Uterus (tissue), 4 donors: ENCODE measurements around the gene OR10C1. TPM values are rescaled to one million over a fixed set of nuclear protein-coding genes. Genes with fewer than 3 reads are reported as not detected.

ENCODE experiments used
- DNase-seq, 2 donors: peaks; one replicate each; pipeline ENCODE4 v3.0.0-alpha.2; 2019 to 2020
- H3K27ac ChIP-seq, 2 donors: fragments of 200-600 bp; sonication (generic); 1 replicate in 1 of 2; 2 replicates in 1 of 2; pipeline ENCODE4 v1.5.1; 2016 to 2018
- H3K27me3 ChIP-seq, 2 donors: fragments of 200-600 bp; sonication (generic); one replicate each; pipeline ENCODE4 v1.5.1; 2018 to 2019; ENCODE audit warnings: control low read depth in 1 of 2
- H3K36me3 ChIP-seq, 2 donors: fragments of 200-600 bp; sonication (generic); one replicate each; pipeline ENCODE4 v1.5.1; 2019; ENCODE audit warnings: control low read depth in 1 of 2
- H3K4me1 ChIP-seq, 2 donors: fragments of 200-600 bp; sonication (generic); one replicate each; pipeline ENCODE4 v1.5.1; 2018 to 2019; ENCODE audit warnings: control low read depth in 1 of 2
- H3K4me3 ChIP-seq, 2 donors: fragments of 200-600 bp; sonication (generic); 1 replicate in 1 of 2; 2 replicates in 1 of 2; pipeline ENCODE4 v1.5.1; 2018 to 2019; ENCODE audit warnings: mild to moderate bottlenecking in 1 of 2
- H3K9me3 ChIP-seq, 2 donors: fragments of 200-600 bp; sonication (generic); one replicate each; pipeline ENCODE4 v1.5.1; 2019; ENCODE audit warnings: control low read depth in 1 of 2
- CTCF ChIP-seq, 4 experiments: fragments of 200-600 bp in 2 of 4; fragments of 450-650 bp in 2 of 4; sonication (generic) in 2 of 4; IDR thresholded peaks; one replicate each; pipeline ENCODE4 v1.5.1; 2016 to 2019; ENCODE audit warnings: antibody characterized with exemption in 4 of 4, mild to moderate bottlenecking in 2 of 4, moderate library complexity in 1 of 4
- POLR2A ChIP-seq, 2 donors: fragments of 450-650 bp; IDR thresholded peaks; one replicate each; pipeline ENCODE4 v1.6.1; 2016; ENCODE audit warnings: antibody characterized with exemption in 2 of 2, mild to moderate bottlenecking in 1 of 2, moderate library complexity in 1 of 2
- intact Hi-C: fragments of 100-400 bp; cut with DNase I; formaldehyde crosslinking; loops from one replicate; pipeline ENCODE4 v1.15.1; 2023; ENCODE audit warnings: low total_unique reads
- total RNA-seq, 4 donors: library from RNA; depleted of rRNA in 3 of 4; stranded (reverse); fragments of >200 nt in 3 of 4; gene quantifications; one replicate each; pipeline versions ENCODE4 v1.1.0 to v1.2.4, GENCODE V29; 2014 to 2023
- donor health status: DM: yes; HTN: yes; CAD: no.

Gene OR10C1
- not detected for total RNA-seq

- Histone ChIP-seq H3K36me3 (no peaks in the 10 kb centered on the region), H3K27me3 (peaks cover 0 to 3% of the 10 kb centered on the region in 2 donors), H3K9me3 (no peaks in the 10 kb centered on the region), H3K4me1 (no peaks in the 10 kb centered on the region), H3K4me3 (no peak within 1 kb of the TSS), H3K27ac (no peak within 1 kb of the TSS)
- intact Hi-C loops: no loop called here
- no peak for DNase-seq
- TF ChIP-seq CTCF (IDR thresholded peaks at IDR 0.05) (no peak), POLR2A (IDR thresholded peaks at IDR 0.05) (no peak)
Measured at GRCh38 chr6:29439006-29439405, at the start of gene OR10C1. Gene OR10C1, plus strand, starts transcription at chr6:29439306. Its CDS starts 710 bp downstream, at chr6:29440016.

- TF ChIP-seq CTCF (IDR thresholded peaks at IDR 0.05): no peak
- no peak for TF ChIP-seq POLR2A (IDR thresholded peaks at IDR 0.05)
- Histone ChIP-seq H3K9me3 (no peaks in the 10 kb centered on the region), H3K27ac (no peak within 1 kb of the TSS), H3K36me3 (no peaks in the 10 kb centered on the region), H3K27me3 (no peaks in the 10 kb centered on the region), H3K4me3 (no peak within 1 kb of the TSS), H3K4me1 (no peaks in the 10 kb centered on the region)
- intact Hi-C loops: no loop called here
- DNase-seq: no peak
Measured at GRCh38 chr6:29395331-29395730, 43.8 kb upstream of the OR10C1 start, which contains the start of gene OR12D2. Gene OR12D2, plus strand, starts transcription at chr6:29395631. Its CDS starts 1,069 bp downstream, at chr6:29396700.

- DNase-seq: no peak
- Histone ChIP-seq H3K9me3 (no peaks in the 10 kb centered on the region), H3K36me3 (no peaks in the 10 kb centered on the region), H3K4me1 (no peaks in the 10 kb centered on the region), H3K27me3 (no peaks in the 10 kb centered on the region), H3K27ac (no peak overlapping the region), H3K4me3 (no peak overlapping the region)
- TF ChIP-seq POLR2A (IDR thresholded peaks at IDR 0.05) (no peak), CTCF (IDR thresholded peaks at IDR 0.05) (no peak)
- intact Hi-C loops: no loop called here
Measured at GRCh38 chr6:29399525-29399924, 39.6 kb upstream of the OR10C1 start.

GRCh38 chr6:29403801-29404200 is 35.3 kb upstream of the OR10C1 start:
- H3K27me3 ChIP-seq: no peaks in the 10 kb centered on the region
- H3K27ac ChIP-seq: no peak overlapping the region
- no peak overlapping the region for H3K4me3 ChIP-seq
- no peak for DNase-seq
- H3K36me3 ChIP-seq: no peaks in the 10 kb centered on the region
- H3K4me1 ChIP-seq: no peaks in the 10 kb centered on the region
- H3K9me3 ChIP-seq: no peaks in the 10 kb centered on the region
- intact Hi-C loops: no loop called here
- TF ChIP-seq POLR2A (IDR thresholded peaks at IDR 0.05): no peak
- no peak for TF ChIP-seq CTCF (IDR thresholded peaks at IDR 0.05)

- intact Hi-C loops: no loop called here
- Histone ChIP-seq H3K9me3 (no peaks in the 10 kb centered on the region), H3K4me1 (no peaks in the 10 kb centered on the region), H3K4me3 (no peak within 1 kb of the TSS), H3K27ac (no peak within 1 kb of the TSS), H3K27me3 (no peaks in the 10 kb centered on the region), H3K36me3 (no peaks in the 10 kb centered on the region)
- TF ChIP-seq POLR2A (IDR thresholded peaks at IDR 0.05) (no peak), CTCF (IDR thresholded peaks at IDR 0.05) (no peak)
- no peak for DNase-seq
Measured at GRCh38 chr6:29414588-29414987, 24.5 kb upstream of the OR10C1 start, which contains the start of gene OR12D1. Gene OR12D1, plus strand, starts transcription at chr6:29414928.
